ENCODE data around the gene ZNF91. TPM values are rescaled to one million over a fixed set of nuclear protein-coding genes. Genes with fewer than 3 reads are reported as not detected.

Gene ZNF91
- total RNA-seq, 1 donor from 2014 or later = 54.2 TPM

DNA sequence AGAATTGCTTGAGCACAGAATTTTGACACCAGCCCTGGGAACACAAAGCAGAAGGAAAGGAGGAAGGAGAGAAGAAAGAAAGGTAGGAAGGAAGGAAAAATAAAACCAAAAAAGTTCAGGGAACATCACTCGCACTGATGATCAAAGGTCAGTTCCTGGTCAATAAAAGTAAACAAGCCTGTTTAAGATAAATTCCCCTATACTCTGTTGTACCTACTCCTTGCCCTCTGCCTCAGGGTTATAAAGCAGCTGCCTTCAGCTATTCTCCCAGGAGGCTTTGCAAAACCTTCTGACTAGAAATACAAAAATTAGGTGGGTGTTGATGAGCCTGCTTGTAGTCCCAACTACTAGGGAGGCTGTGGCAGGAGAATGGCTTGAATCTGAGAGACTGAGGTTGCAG is 14.9 kb upstream of the ZNF91 start:
- ATAC-seq (no peak), DNase-seq (no peak)
- H3K4me3 ChIP-seq = no peak overlapping the region
- H3K4me1 ChIP-seq = peaks cover 3% of the 10 kb centered on the region
- peaks cover 12% of the 10 kb centered on the region for H3K27me3 ChIP-seq (ENCODE audit: low read depth)
- H3K9me3 ChIP-seq = no peaks in the 10 kb centered on the region
- no peak overlapping the region for H3K27ac ChIP-seq
- no peaks in the 10 kb centered on the region for H3K36me3 ChIP-seq
- intact Hi-C loops (cut with DNase I) = no loop called here
- TF ChIP-seq, protein P1, sequence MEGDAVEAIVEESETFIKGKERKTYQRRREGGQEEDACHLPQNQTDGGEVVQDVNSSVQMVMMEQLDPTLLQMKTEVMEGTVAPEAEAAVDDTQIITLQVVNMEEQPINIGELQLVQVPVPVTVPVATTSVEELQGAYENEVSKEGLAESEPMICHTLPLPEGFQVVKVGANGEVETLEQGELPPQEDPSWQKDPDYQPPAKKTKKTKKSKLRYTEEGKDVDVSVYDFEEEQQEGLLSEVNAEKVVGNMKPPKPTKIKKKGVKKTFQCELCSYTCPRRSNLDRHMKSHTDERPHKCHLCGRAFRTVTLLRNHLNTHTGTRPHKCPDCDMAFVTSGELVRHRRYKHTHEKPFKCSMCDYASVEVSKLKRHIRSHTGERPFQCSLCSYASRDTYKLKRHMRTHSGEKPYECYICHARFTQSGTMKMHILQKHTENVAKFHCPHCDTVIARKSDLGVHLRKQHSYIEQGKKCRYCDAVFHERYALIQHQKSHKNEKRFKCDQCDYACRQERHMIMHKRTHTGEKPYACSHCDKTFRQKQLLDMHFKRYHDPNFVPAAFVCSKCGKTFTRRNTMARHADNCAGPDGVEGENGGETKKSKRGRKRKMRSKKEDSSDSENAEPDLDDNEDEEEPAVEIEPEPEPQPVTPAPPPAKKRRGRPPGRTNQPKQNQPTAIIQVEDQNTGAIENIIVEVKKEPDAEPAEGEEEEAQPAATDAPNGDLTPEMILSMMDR (IDR thresholded peaks at IDR 0.05) = no peak

DNA sequence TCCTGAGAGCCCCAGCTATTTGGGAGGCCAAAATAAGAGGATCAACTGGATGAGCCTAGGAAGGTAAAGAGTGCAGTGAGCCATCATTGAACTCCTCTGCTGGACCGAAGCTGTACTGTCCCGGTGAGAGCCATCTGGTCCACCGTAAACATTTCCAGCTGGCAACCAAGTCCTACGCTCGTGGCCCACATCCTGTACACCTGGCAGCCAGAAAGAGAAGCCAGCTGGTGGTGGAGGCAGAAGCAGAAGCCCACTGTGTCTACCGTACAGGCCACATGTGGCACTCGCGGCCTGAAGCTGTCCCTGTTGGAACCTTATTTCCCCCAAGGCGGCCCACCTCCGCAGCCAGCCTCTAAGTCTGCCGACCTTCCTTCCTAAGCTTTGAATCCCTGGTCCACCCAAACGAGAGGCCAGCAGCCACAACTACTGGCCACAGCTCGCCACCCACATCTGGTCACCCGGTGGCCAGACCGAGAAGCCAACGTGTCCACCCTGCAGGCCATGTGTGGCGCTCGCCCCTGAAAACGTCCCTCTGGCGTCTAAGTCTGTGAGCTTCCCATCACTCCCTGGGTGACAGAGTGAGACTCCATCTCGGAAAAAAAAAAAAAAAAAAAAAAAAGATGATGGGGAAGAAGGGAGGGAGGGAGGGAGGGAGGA is 14.2 kb upstream of the ZNF91 start:
- Histone ChIP-seq H3K27ac (no peak overlapping the region), H3K9me3 (no peaks in the 10 kb centered on the region), H3K4me3 (no peak overlapping the region), H3K4me1 (no peaks in the 10 kb centered on the region), H3K36me3 (no peaks in the 10 kb centered on the region), H3K27me3 (ENCODE audit: low read depth) (peaks cover 9% of the 10 kb centered on the region)
- intact Hi-C loops (cut with DNase I) = no loop called here
- TF ChIP-seq, protein P1 (IDR thresholded peaks at IDR 0.05) = no peak
- ATAC-seq (no peak), DNase-seq (no peak)

DNA sequence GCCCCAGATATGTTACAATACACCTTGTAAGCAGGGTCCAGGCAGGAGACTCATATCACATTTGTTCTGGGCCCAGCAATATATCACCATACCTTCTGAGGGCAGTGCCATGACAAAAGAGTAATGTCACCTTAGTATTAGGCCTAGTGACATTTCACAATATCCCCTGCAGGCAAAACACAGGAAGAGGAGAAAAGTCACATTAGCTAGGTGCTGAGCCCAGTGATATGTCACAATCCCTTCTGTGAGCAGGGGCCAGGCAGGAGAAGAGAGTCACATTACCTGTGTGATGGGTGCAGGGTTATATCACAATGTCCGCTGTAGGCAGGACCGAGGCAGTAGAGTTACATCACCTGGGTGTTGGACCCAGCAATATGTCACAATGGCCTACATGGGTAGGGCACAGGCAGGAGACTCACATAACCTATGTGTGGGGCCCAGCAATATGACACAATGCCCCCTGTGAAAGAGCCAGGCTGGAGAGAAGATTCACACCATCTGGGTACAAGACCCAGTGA is 12.4 kb upstream of the ZNF91 start:
- Histone ChIP-seq H3K27ac (no peak overlapping the region), H3K27me3 (ENCODE audit: low read depth) (no peaks in the 10 kb centered on the region), H3K9me3 (no peaks in the 10 kb centered on the region), H3K4me3 (no peak overlapping the region), H3K4me1 (no peaks in the 10 kb centered on the region), H3K36me3 (no peaks in the 10 kb centered on the region)
- DNase-seq = no peak
- intact Hi-C loops (cut with DNase I) = no loop called here
- ATAC-seq = no peak
- TF ChIP-seq, protein P1 (IDR thresholded peaks at IDR 0.05) = no peak

DNA sequence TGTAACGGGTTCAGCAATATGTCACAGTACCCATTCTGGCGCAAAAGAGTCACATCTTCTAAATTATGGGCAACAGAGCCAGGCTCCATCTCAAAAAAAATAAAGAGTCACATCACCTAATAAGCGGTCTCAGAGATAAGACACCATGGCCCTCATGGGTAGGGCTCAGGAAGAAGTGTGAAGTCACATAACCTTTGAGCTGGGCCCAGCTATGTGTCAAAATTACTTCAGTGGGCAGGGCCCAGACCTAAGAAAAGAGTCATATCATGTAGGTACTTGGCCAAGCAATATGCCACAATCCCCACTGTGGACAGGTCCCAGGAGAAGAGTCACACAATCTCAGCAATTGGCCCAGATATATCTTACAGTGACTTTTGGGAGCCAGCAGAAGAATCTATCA is 11.4 kb upstream of the ZNF91 start:
- TF ChIP-seq, protein P1 (IDR thresholded peaks at IDR 0.05) = no peak
- Histone ChIP-seq H3K36me3 (no peaks in the 10 kb centered on the region), H3K4me1 (no peaks in the 10 kb centered on the region), H3K27ac (no peak overlapping the region), H3K4me3 (no peak overlapping the region), H3K27me3 (ENCODE audit: low read depth) (no peaks in the 10 kb centered on the region), H3K9me3 (no peaks in the 10 kb centered on the region)
- intact Hi-C loops (cut with DNase I) = no loop called here
- no peak for ATAC-seq
- DNase-seq = no peak

DNA sequence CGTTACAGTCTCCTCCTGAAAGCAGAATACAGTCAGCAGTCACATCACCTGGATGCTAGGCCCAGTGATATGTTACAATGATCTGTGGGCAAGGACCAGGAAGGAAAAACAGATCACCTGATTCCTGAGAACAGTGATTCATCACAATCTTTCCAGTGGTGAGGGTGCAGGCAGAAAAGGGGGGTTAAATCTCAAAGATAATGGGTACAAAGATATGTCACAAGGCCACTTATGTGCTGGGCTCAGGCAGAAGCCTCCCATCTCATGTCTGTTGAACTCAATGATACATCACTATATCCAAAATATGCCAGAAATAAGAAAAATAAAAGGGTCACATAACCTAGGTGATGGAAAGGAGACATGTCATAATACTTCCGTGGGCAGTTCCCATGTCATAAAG is 10.8 kb upstream of the ZNF91 start:
- TF ChIP-seq, protein P1 (IDR thresholded peaks at IDR 0.05) = no peak
- Histone ChIP-seq H3K27me3 (ENCODE audit: low read depth) (no peaks in the 10 kb centered on the region), H3K36me3 (no peaks in the 10 kb centered on the region), H3K27ac (no peak overlapping the region), H3K9me3 (no peaks in the 10 kb centered on the region), H3K4me3 (no peak overlapping the region), H3K4me1 (no peaks in the 10 kb centered on the region)
- intact Hi-C loops (cut with DNase I) = no loop called here
- no peak for ATAC-seq
- DNase-seq = no peak

All from lower lobe of right lung (tissue), 2 donors.